ENCODE results near the gene TAGLN2. TPM values are rescaled to one million over a fixed set of nuclear protein-coding genes. Genes with fewer than 3 reads are reported as not detected.

Gene TAGLN2
- total RNA-seq, 4 donors from 2014 or later: 308 to 468 (median 357) TPM

GRCh38 chr1:159932296-159933285, 7.3 kb upstream of the TAGLN2 start:
- TF ChIP-seq CTCF (IDR thresholded peaks at IDR 0.05): no peak
- Histone ChIP-seq H3K27ac (peak overlapping the region in 3 of 4 donors; percentile 23 to 57 (median 55)), H3K4me3 (no peak overlapping the region), H3K9me3 (no peaks in the 10 kb centered on the region), H3K4me1 (peaks cover 21 to 67% (median 24%) of the 10 kb centered on the region in 3 donors), H3K27me3 (peaks cover 0 to 9% (median 0%) of the 10 kb centered on the region in 4 donors), H3K36me3 (peaks cover 0 to 36% (median 0%) of the 10 kb centered on the region in 3 donors)
- DNase-seq: no peak
- WGBS, 2 donors: 54 to 55% methylated on average over 5 to 8 of the region's 16 CpGs
- intact Hi-C loops (cut with DNase I): loop anchor here (10.0 kb wide), 1 partner anchor 152 kb away; the partner anchor contains the start of gene KCNJ9

- Histone ChIP-seq H3K4me3 (no peak overlapping the region), H3K36me3 (peaks cover 0 to 43% (median 0%) of the 10 kb centered on the region in 3 donors), H3K4me1 (peaks cover 14 to 62% (median 19%) of the 10 kb centered on the region in 3 donors), H3K9me3 (no peaks in the 10 kb centered on the region), H3K27ac (no peak overlapping the region), H3K27me3 (peaks cover 0 to under 1% (median 0%) of the 10 kb centered on the region in 4 donors)
- 80 to 100% methylated on average over 2 to 3 of the region's 3 CpGs for WGBS, 2 donors
- intact Hi-C loops (cut with DNase I): loop anchor here (10.0 kb wide), 1 partner anchor 153 kb away; the partner anchor contains the start of gene KCNJ9
- TF ChIP-seq POLR2A (IDR thresholded peaks at IDR 0.05) (no peak), CTCF (IDR thresholded peaks at IDR 0.05) (no peak)
- DNase-seq: no peak
Observed at GRCh38 chr1:159931795-159932173, 6.5 kb upstream of the TAGLN2 start.

GRCh38 chr1:159931101-159931794, 5.9 kb upstream of the TAGLN2 start:
- WGBS, 2 donors: 75 to 96% methylated on average over 1 to 9 of the region's 13 CpGs
- Histone ChIP-seq H3K27ac (no peak overlapping the region), H3K27me3 (no peaks in the 10 kb centered on the region), H3K36me3 (peaks cover 0 to 43% (median 0%) of the 10 kb centered on the region in 3 donors), H3K4me3 (no peak overlapping the region), H3K4me1 (peaks cover 11 to 62% (median 16%) of the 10 kb centered on the region in 3 donors), H3K9me3 (no peaks in the 10 kb centered on the region)
- DNase-seq: no peak
- TF ChIP-seq POLR2A (IDR thresholded peaks at IDR 0.05): no peak
- no peak for TF ChIP-seq CTCF (IDR thresholded peaks at IDR 0.05)
- intact Hi-C loops (cut with DNase I): loop anchor here (10.0 kb wide), 1 partner anchor 154 kb away; the partner anchor contains the start of gene KCNJ9

GRCh38 chr1:159930634-159931033, 5.3 kb upstream of the TAGLN2 start:
- H3K36me3 ChIP-seq: peaks cover 0 to 43% (median 0%) of the 10 kb centered on the region in 3 donors
- H3K4me1 ChIP-seq: peaks cover 14 to 63% (median 20%) of the 10 kb centered on the region in 3 donors
- 93 to 96% methylated on average over 5 to 8 of the region's 8 CpGs for whole genome bisulfite sequencing, 2 donors
- no peaks in the 10 kb centered on the region for H3K9me3 ChIP-seq
- no peak for DNase-seq
- H3K27ac ChIP-seq: no peak overlapping the region
- intact Hi-C loops (cut with DNase I): loop anchor here (10.0 kb wide), 1 partner anchor 154 kb away; the partner anchor contains the start of gene KCNJ9
- H3K27me3 ChIP-seq: no peaks in the 10 kb centered on the region
- no peak overlapping the region for H3K4me3 ChIP-seq
- TF ChIP-seq POLR2A (IDR thresholded peaks at IDR 0.05) (no peak), CTCF (IDR thresholded peaks at IDR 0.05) (no peak)
